Parathyroid adenoma (tissue), 2 donors: ENCODE data around the gene STXBP5.
A peak's percentile ranks its signal among the peaks of the same experiment; 100 is the strongest.

Source experiments
- H2AFZ ChIP-seq: fragments of 300-600 bp; sonication (generic); one replicate; pipeline ENCODE4 v1.7.0; 2017; ENCODE audit warnings: antibody characterized with exemption, mild to moderate bottlenecking
- H3K27ac ChIP-seq: fragments of 300-600 bp; sonication (generic); one replicate; pipeline ENCODE4 v1.7.0; 2017
- H3K27me3 ChIP-seq: fragments of 300-600 bp; sonication (generic); one replicate; pipeline ENCODE4 v1.7.0; 2017; ENCODE audit warnings: low read length; ENCODE audit not compliant: control insufficient read depth, insufficient read depth
- H3K36me3 ChIP-seq: fragments of 300-600 bp; sonication (generic); one replicate; pipeline ENCODE4 v1.7.0; 2017; ENCODE audit warnings: low read length; ENCODE audit not compliant: control insufficient read depth, insufficient read depth
- H3K4me1 ChIP-seq: fragments of 300-600 bp; sonication (generic); one replicate; pipeline ENCODE4 v1.7.0; 2017; ENCODE audit warnings: control low read depth
- H3K4me2 ChIP-seq: fragments of 300-600 bp; sonication (generic); one replicate; pipeline ENCODE4 v1.7.0; 2017; ENCODE audit warnings: low read length
- H3K4me3 ChIP-seq: fragments of 300-600 bp; sonication (generic); one replicate; pipeline ENCODE4 v1.7.0; 2017; ENCODE audit warnings: low read depth, low read length
- H3K79me2 ChIP-seq: fragments of 300-600 bp; sonication (generic); one replicate; pipeline ENCODE4 v1.7.0; 2017; ENCODE audit warnings: control low read depth
- H3K9ac ChIP-seq: fragments of 300-600 bp; sonication (generic); one replicate; pipeline ENCODE4 v1.7.0; 2017; ENCODE audit warnings: mild to moderate bottlenecking
- H3K9me3 ChIP-seq: fragments of 300-600 bp; sonication (generic); one replicate; pipeline ENCODE4 v1.7.0; 2017; ENCODE audit warnings: low read length; ENCODE audit not compliant: control insufficient read depth
- TF ChIP-seq, protein P1 (sequence below): fragments of 300-600 bp; sonication (generic); IDR thresholded peaks from one replicate; pipeline ENCODE4 v1.7.0; 2017; ENCODE audit warnings: antibody characterized with exemption, mild to moderate bottlenecking
- donor health status: primary hyperparathyroidism.

The STXBP5 gene

DNA sequence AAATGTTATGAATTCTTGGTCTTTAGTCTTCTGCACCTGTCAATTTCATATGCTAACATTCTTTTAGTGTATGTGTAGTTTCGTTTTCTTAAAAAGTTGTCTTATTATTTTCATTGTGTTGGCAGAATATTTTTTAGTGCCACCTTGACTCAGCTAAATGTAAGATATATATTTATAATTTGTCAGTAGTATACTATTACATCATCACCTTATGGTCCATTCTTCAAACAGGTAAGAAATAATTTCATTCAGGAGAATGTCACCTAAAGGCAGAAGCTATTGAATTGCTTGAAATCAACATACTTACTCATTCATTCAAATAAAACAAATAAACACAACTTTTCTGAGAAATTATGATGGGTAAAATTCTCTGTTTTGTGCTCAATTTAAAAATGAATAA is 3.5 kb upstream of the STXBP5 start:
- Histone ChIP-seq H3K27ac (no peak overlapping the region), H2AFZ (peak overlapping the region; percentile 69), H3K9ac (no peak overlapping the region), H3K36me3 (peaks cover 5% of the 10 kb centered on the region), H3K4me1 (peaks cover 14% of the 10 kb centered on the region), H3K4me2 (no peak overlapping the region), H3K27me3 (no peaks in the 10 kb centered on the region), H3K4me3 (no peak overlapping the region), H3K9me3 (no peaks in the 10 kb centered on the region), H3K79me2 (peaks cover 12% of the 10 kb centered on the region)
- TF ChIP-seq, protein P1, sequence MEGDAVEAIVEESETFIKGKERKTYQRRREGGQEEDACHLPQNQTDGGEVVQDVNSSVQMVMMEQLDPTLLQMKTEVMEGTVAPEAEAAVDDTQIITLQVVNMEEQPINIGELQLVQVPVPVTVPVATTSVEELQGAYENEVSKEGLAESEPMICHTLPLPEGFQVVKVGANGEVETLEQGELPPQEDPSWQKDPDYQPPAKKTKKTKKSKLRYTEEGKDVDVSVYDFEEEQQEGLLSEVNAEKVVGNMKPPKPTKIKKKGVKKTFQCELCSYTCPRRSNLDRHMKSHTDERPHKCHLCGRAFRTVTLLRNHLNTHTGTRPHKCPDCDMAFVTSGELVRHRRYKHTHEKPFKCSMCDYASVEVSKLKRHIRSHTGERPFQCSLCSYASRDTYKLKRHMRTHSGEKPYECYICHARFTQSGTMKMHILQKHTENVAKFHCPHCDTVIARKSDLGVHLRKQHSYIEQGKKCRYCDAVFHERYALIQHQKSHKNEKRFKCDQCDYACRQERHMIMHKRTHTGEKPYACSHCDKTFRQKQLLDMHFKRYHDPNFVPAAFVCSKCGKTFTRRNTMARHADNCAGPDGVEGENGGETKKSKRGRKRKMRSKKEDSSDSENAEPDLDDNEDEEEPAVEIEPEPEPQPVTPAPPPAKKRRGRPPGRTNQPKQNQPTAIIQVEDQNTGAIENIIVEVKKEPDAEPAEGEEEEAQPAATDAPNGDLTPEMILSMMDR: no peak

DNA sequence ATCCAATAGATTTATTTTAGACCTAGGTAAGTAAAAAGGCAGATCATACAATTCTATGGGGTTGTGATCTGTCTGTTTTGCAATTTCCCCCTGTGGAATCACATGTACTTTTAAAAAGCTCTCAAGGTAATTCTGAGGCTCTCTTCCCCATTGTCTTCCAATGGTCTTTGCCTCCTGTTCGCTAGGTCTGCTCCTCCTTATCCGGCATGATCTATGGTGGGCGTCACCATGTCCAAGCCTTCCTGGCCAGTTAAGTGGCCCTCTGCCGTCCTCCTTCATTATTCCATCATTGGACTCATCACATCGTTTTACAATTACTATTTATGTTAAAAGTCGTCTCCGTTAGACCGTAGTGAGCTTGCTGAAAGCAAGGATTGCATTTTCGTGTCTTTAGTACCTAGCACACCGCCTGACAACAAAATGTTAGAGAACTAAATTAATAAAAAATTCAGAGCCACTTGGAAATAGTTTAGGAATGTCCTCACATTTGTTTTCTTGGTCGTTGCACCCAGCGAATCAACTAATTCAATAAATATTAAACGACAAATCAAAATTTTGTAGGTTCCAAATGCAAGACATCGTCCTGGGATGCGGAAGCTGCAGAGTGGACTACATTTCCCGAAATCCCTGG is 2.2 kb upstream of the STXBP5 start:
- Histone ChIP-seq H3K79me2 (peaks cover 18% of the 10 kb centered on the region), H3K36me3 (peaks cover 15% of the 10 kb centered on the region), H3K4me2 (peak overlapping the region; percentile 89), H3K27ac (peak overlapping the region; percentile 100), H2AFZ (peak overlapping the region; percentile 89), H3K9ac (no peak overlapping the region), H3K9me3 (no peaks in the 10 kb centered on the region), H3K27me3 (no peaks in the 10 kb centered on the region), H3K4me1 (peaks cover 7% of the 10 kb centered on the region), H3K4me3 (peak overlapping the region; percentile 90)
- TF ChIP-seq, protein P1: peak; percentile 5

DNA sequence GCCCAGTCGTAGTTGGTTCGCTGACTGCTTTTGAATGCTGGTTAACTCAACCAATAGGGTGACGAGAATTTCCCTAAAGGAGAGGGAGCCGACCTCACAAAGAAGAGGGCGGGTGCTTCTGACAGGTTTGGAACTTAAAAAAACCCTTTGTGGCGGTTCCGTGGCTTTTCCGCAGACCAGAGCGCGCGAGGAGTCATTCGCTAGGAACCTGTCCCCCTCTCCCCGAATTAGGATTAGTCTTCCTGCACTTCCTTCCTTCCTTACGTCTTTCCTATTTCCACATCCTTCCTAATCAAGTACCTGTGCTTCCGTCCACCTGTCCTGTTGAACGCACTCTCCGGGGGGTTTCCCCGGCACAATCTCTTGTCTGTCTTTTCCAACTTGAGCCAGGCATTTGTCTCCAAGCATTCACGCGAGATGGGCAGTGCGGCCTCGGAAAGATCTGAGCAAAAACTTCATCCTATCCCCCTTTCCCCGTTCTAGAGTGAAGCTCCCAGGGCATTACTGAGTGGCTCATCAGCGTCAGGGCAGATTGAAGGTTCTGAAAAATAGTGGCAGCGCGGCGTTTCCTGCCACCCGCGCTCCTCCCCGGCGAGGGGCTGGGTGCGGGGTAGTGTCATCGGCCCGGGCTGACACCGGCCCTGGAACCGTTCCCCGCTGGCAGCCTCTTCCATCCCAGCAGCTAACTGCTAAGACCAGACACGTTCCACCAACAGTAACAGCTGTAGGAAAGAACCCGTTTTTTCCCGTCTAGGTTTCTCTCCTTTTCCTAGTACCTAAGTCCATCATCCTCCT is 1.5 kb upstream of the STXBP5 start:
- TF ChIP-seq, protein P1: no peak
- H2AFZ ChIP-seq: peak overlapping the region; percentile 74

DNA sequence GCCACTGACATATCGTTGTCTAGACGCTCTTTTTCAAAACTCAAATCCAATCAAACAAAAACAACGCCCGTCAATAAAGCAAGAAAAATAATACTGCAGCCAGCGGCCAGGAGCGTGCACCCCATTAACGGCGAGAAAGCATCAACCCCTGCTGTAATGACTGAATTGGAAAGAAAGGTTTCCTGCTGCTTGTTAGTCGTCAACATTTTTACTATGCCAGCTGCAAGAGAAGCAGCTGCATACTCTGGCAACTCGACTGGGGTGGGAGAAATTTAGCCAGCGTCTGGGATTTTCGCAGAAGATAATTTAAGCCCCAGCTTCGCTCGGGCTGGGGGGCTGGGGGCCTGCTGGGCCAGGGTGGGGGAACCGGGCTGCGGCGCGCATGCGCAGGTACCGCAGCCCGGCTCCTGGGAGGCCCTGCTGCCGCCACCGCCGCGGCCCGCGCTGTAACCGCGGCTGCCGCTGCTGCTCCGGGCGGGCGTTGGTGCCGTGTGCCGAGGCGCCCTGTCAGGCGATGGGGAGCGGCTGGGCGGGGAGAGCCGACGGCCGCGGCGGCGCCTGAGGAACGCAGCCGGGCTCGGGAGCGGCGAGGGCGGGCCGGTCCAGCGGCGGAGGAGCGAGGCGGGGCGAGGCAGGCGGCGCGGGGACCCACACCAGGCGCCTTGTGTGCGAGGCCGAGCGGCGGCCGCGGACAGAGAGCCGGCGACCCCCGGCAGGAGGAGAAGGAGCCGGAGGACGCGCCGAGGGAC is 732 bp upstream of the STXBP5 start:
- Histone ChIP-seq H3K4me2 (peak overlapping the region; percentile 89), H3K79me2 (peaks cover 32% of the 10 kb centered on the region), H3K9ac (peak overlapping the region; percentile 84), H2AFZ (peak overlapping the region; percentile 74), H3K36me3 (peaks cover 15% of the 10 kb centered on the region), H3K27me3 (no peaks in the 10 kb centered on the region), H3K4me1 (peaks cover 7% of the 10 kb centered on the region), H3K4me3 (peak overlapping the region; percentile 90), H3K27ac (peak overlapping the region; percentile 100), H3K9me3 (no peaks in the 10 kb centered on the region)
- TF ChIP-seq, protein P1: no peak

More for the DNA sequence above, 1.5 kb upstream of the STXBP5 start:
- H3K79me2 ChIP-seq: peaks cover 24% of the 10 kb centered on the region
- peak overlapping the region; percentile 89 for H3K4me2 ChIP-seq
- peaks cover 15% of the 10 kb centered on the region for H3K36me3 ChIP-seq
- H3K27ac ChIP-seq: peak overlapping the region; percentile 100
- peak overlapping the region; percentile 84 for H3K9ac ChIP-seq
- peaks cover 7% of the 10 kb centered on the region for H3K4me1 ChIP-seq
- H3K4me3 ChIP-seq: peak overlapping the region; percentile 90
- H3K9me3 ChIP-seq: no peaks in the 10 kb centered on the region
- no peaks in the 10 kb centered on the region for H3K27me3 ChIP-seq
